Measurements from ENCODE around the gene LINGO4. TPM values are rescaled to one million over a fixed set of nuclear protein-coding genes. Genes with fewer than 3 reads are reported as not detected.

The LINGO4 gene
- total RNA-seq, 4 donors from 2014 or later, result 0.19 TPM; not detected in 3

DNA sequence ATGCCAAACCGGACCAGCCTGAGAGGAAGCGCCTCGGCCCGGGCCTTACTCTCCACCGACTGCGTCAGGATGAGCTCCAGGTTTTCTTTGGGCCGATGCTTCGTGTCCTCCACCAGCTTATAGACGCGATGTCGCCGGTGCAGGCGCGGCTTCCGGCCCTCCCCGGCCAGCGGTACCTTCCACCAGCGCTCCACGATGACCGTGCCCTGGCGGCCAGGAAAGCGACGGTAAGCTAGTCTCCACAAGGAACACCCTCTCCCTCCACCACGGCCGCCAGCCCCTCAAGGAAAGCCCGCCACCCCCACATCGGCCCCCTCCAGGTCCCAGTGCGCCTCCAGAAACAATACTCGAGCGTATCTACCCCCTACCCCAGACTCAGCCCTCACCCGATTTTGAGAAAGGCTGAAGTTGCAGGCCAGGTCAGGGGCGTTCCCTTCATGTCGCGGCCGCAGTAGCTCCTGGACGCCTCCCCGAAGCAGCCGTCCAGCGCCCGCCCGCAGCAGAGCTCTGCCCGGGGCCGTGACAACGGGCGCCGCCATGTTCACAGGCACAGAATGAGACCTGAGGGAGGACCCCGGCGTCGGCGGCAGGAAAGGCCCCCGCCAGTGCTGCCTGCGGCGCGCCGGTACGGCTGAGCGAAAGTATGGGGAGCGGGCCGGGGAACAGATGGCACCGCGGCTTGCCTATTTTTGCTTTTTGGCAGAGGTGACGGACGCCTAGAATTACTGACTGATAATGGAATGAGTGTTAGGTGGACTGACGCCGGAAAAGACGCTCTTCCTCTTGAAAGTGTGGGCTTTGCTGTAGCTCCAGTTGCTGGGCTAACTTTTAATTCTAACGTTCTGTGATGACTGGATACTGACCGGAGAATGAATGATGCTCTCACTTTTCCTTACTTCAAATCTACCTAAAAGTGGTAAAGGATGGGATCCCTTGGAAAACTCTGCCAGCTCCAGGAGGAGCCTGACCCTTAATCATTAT, 42.0 kb downstream of the LINGO4 start, which contains the start of gene MRPL9:
Gene MRPL9, minus strand, starts transcription at position 556 of the 981 bp plus-strand sequence. Its CDS starts 17 bp downstream, at position 539.
- peak; percentile 92 for ATAC-seq (ENCODE audit: low FRiP score)
- TF ChIP-seq, protein P1, sequence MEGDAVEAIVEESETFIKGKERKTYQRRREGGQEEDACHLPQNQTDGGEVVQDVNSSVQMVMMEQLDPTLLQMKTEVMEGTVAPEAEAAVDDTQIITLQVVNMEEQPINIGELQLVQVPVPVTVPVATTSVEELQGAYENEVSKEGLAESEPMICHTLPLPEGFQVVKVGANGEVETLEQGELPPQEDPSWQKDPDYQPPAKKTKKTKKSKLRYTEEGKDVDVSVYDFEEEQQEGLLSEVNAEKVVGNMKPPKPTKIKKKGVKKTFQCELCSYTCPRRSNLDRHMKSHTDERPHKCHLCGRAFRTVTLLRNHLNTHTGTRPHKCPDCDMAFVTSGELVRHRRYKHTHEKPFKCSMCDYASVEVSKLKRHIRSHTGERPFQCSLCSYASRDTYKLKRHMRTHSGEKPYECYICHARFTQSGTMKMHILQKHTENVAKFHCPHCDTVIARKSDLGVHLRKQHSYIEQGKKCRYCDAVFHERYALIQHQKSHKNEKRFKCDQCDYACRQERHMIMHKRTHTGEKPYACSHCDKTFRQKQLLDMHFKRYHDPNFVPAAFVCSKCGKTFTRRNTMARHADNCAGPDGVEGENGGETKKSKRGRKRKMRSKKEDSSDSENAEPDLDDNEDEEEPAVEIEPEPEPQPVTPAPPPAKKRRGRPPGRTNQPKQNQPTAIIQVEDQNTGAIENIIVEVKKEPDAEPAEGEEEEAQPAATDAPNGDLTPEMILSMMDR (IDR thresholded peaks at IDR 0.05), result no peak
- peak; percentile 40 for DNase-seq (ENCODE audit: low spot score)

- DNase-seq (ENCODE audit: low spot score), result no peak
Observed at GRCh38 chr1:151760597-151761385, 44.4 kb downstream of the LINGO4 start.

GRCh38 chr1:151759241-151759640, 46.0 kb downstream of the LINGO4 start:
- DNase-seq (ENCODE audit: low spot score) (no peak), ATAC-seq (ENCODE audit: low FRiP score) (no peak)
- TF ChIP-seq, protein P1 (IDR thresholded peaks at IDR 0.05), result no peak

More at GRCh38 chr1:151760597-151761385, 44.4 kb downstream of the LINGO4 start:
- ATAC-seq (ENCODE audit: low FRiP score), result no peak
- TF ChIP-seq, protein P1 (IDR thresholded peaks at IDR 0.05), result no peak

DNA sequence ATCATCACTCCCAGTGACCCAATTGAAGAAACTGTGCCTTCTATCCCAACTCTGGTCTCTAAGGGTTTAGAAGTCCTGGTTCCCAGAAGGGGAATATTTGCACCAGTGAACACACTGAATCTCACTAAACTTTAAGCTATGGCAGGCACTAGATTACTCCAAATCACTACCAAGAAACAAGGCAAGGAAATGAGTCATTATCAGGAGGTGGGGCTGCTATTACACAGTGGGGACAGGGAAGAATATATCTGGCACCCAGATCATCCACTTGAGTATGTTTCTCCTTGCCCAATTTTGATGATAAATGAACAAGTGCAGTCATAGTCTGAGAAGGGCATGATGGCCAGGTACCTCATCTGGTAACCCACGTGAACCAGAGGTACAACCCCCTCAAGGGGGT, 48.9 kb downstream of the LINGO4 start:
- no peak for DNase-seq (ENCODE audit: low spot score)
- no peak for ATAC-seq (ENCODE audit: low FRiP score)
- TF ChIP-seq, protein P1 (IDR thresholded peaks at IDR 0.05), result no peak

Small RNAs within 50 kb of the gene (small RNA-seq; reads per million reads assigned to genes)
- not detected for gene RF00019

Other genes with a start within 250 kb of the LINGO4 start
- 10 to 100 TPM; 21.3 to 41.9 (median 33.6) TPM for gene SNX27, start 193.4 kb downstream of the LINGO4 start, total RNA-seq
- gene CELF3, start 88.6 kb downstream of the LINGO4 start, total RNA-seq, result not detected
- gene RIIAD1, start 83.9 kb downstream of the LINGO4 start, total RNA-seq, result not detected
- 10 to 100 TPM; 38.8 to 53.4 (median 46.8) TPM for gene MRPL9, start 41.9 kb downstream of the LINGO4 start, total RNA-seq
- gene TDRKH, start 14.9 kb downstream of the LINGO4 start, total RNA-seq, result 1 to 10 TPM; 3.2 to 4.9 (median 4.1) TPM
- 10 to 100 TPM in 1 of 4 donors, 1 to 10 TPM in 2, not detected in 1; 2.0 to 16.0 (median 5.8) TPM for gene RORC, start 26.4 kb upstream of the LINGO4 start, total RNA-seq
- 1 to 10 TPM in 1 of 4 donors, not detected in 3; 1.9 TPM for gene C2CD4D, start 34.4 kb upstream of the LINGO4 start, total RNA-seq
- not detected for gene THEM5, start 48.3 kb upstream of the LINGO4 start, total RNA-seq
- 10 to 100 TPM; 17.3 to 29.3 (median 21.8) TPM for gene THEM4, start 104.1 kb upstream of the LINGO4 start, total RNA-seq
- 100 to 1,000 TPM; 127 to 351 (median 161) TPM for gene S100A10, start 188.4 kb upstream of the LINGO4 start, total RNA-seq
- gene S100A11, start 231.6 kb upstream of the LINGO4 start, total RNA-seq, result 100 to 1,000 TPM; 211 to 389 (median 295) TPM